ENCODE data around the gene FXYD4.

GRCh38 chr10:43408331-43408709 lies 36.9 kb downstream of the FXYD4 start:
- TF ChIP-seq EZH2 (IDR thresholded peaks at IDR 0.05; ENCODE audit: borderline replicate concordance) (no peak), EZH2phosphoT487 (IDR thresholded peaks at IDR 0.05; ENCODE audit: low read depth, severe bottlenecking, unreplicated experiment) (no peak)
- TF ChIP-seq, protein P1, sequence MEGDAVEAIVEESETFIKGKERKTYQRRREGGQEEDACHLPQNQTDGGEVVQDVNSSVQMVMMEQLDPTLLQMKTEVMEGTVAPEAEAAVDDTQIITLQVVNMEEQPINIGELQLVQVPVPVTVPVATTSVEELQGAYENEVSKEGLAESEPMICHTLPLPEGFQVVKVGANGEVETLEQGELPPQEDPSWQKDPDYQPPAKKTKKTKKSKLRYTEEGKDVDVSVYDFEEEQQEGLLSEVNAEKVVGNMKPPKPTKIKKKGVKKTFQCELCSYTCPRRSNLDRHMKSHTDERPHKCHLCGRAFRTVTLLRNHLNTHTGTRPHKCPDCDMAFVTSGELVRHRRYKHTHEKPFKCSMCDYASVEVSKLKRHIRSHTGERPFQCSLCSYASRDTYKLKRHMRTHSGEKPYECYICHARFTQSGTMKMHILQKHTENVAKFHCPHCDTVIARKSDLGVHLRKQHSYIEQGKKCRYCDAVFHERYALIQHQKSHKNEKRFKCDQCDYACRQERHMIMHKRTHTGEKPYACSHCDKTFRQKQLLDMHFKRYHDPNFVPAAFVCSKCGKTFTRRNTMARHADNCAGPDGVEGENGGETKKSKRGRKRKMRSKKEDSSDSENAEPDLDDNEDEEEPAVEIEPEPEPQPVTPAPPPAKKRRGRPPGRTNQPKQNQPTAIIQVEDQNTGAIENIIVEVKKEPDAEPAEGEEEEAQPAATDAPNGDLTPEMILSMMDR (IDR thresholded peaks at IDR 0.05; ENCODE audit: poor library complexity) = no peak

All from hepatocyte (in vitro differentiated cells).